Measurements from ENCODE around the gene LPP.

DNA sequence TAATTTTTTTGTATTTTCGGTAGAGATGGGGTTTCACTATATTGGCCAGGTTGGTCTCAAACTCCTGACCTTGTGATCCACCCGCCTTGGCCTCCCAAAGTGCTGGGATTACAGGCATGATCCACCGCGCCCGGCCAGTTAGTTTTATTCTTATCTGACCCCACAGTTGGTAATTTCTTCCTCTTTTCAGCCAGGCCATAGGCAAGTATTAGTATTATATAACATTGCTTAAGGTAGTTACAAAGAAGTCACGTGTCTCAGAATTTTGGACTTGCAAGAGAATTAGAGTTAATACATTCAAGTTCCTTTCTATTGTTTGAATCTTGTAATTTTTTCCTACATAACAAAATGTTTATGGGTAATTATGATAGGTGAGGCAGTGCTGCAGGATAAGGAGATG lies 334.8 kb downstream of the LPP start:
- no peak for TF ChIP-seq CTCF (IDR thresholded peaks at IDR 0.05; ENCODE audit: low read length)
- no peak for TF ChIP-seq EZH2 (IDR thresholded peaks at IDR 0.05; ENCODE audit: borderline replicate concordance, low read length)
